ENCODE measurements around the gene TBX19. TPM values are rescaled to one million over a fixed set of nuclear protein-coding genes. Genes with fewer than 3 reads are reported as not detected.

The TBX19 gene
- total RNA-seq, result 0.09 and 0.42 TPM in 2 replicates

GRCh38 chr1:168280296-168280927, at the start of gene TBX19:
Gene TBX19, plus strand, starts transcription at chr1:168280877. Its CDS starts 214 bp downstream, at chr1:168281091.

Other genes starting within 250 kb of the TBX19 start
- gene GPR161, start 143.9 kb upstream of the TBX19 start, total RNA-seq, result 8.5 and 11.8 TPM in 2 replicates
- 19.2 and 24.7 TPM in 2 replicates for gene TIPRL, start 101.9 kb upstream of the TBX19 start, total RNA-seq
- gene SFT2D2, start 54.9 kb upstream of the TBX19 start, total RNA-seq, result 27.9 and 34.3 TPM in 2 replicates